HepG2 (cell line): ENCODE measurements around the gene SP7. TPM values are rescaled to one million over a fixed set of nuclear protein-coding genes. Genes with fewer than 3 reads are reported as not detected.

Experiments
- ATF1 ChIP-seq: IDR thresholded peaks from 2 replicates; pipeline ENCODE4 v1.6.1; 2016; ENCODE audit warnings: mild to moderate bottlenecking, control low read depth
- ATF7 ChIP-seq, 2 experiments: fragments of 450-650 bp in 1 of 2; sonication (generic) in 1 of 2; formaldehyde crosslinking in 1 of 2; IDR thresholded peaks; 2 replicates each; pipeline versions ENCODE4 v1.4.0 to v1.6.1; 2016 to 2020; ENCODE audit warnings: antibody characterized with exemption in 1 of 2, mild to moderate bottlenecking in 1 of 2, missing genetic modification reagents in 1 of 2
- ATRX ChIP-seq: sonication (generic); formaldehyde crosslinking; IDR thresholded peaks from 2 replicates; pipeline ENCODE4 v1.4.0; 2020; ENCODE audit warnings: missing genetic modification reagents, borderline replicate concordance
- BRD4 ChIP-seq: sonication (generic); formaldehyde crosslinking; IDR thresholded peaks from 2 replicates; pipeline ENCODE4 v1.4.0; 2020; ENCODE audit warnings: missing genetic modification reagents
- CCDC6 ChIP-seq: sonication (generic); formaldehyde crosslinking; IDR thresholded peaks from 2 replicates; pipeline ENCODE4 v1.8.1; 2022; ENCODE audit warnings: mild to moderate bottlenecking, missing genetic modification reagents, moderate library complexity
- FOXK2 ChIP-seq: fragments of 450-650 bp; IDR thresholded peaks from 2 replicates; pipeline ENCODE4 v1.6.1; 2016
- GFI1 ChIP-seq: sonication (generic); formaldehyde crosslinking; IDR thresholded peaks from 2 replicates; pipeline ENCODE4 v1.5.0; 2020; ENCODE audit warnings: missing genetic modification reagents, mild to moderate bottlenecking, borderline replicate concordance
- GTF2F1 ChIP-seq: fragments of 150-350 bp; IDR thresholded peaks from 2 replicates; pipeline ENCODE4 v1.6.1; 2014; ENCODE audit warnings: low read length
- NBN ChIP-seq: fragments of 450-650 bp; conservative IDR thresholded peaks from 2 replicates; pipeline ENCODE4 v1.6.1; 2017
- NFYB ChIP-seq: sonication (generic); formaldehyde crosslinking; IDR thresholded peaks from 2 replicates; pipeline ENCODE4 v1.4.0; 2020; ENCODE audit warnings: missing genetic modification reagents
- PHF5A ChIP-seq: IDR thresholded peaks from one replicate; pipeline ENCODE4 v1.6.1; 2018; ENCODE audit warnings: low read depth, missing genetic modification reagents; ENCODE audit not compliant: unreplicated experiment
- PRPF4 ChIP-seq: fragments of 200-400 bp; formaldehyde crosslinking; IDR thresholded peaks from 2 replicates; pipeline ENCODE4 v1.6.1; 2016; ENCODE audit warnings: low read length, low read depth; ENCODE audit not compliant: poor library complexity, severe bottlenecking
- RBFOX2 ChIP-seq: fragments of 200-400 bp; formaldehyde crosslinking; IDR thresholded peaks from 2 replicates; pipeline ENCODE4 v1.6.1; 2017; ENCODE audit warnings: low read depth, mild to moderate bottlenecking, low read length
- SALL2 ChIP-seq: sonication (generic); formaldehyde crosslinking; IDR thresholded peaks from 2 replicates; pipeline ENCODE4 v1.8.1; 2023; ENCODE audit warnings: mild to moderate bottlenecking, missing genetic modification reagents, inconsistent platforms
- SAP130 ChIP-seq: IDR thresholded peaks from 2 replicates; pipeline ENCODE4 v1.6.1; 2016; ENCODE audit warnings: low read depth
- SMAD3 ChIP-seq: sonication (generic); formaldehyde crosslinking; IDR thresholded peaks from 2 replicates; pipeline ENCODE4 v1.4.0; 2020; ENCODE audit warnings: missing genetic modification reagents
- SP1 ChIP-seq, 2 experiments: fragments of 450-650 bp in 1 of 2; sonication (generic) in 1 of 2; formaldehyde crosslinking in 1 of 2; IDR thresholded peaks; 2 replicates each; pipeline versions ENCODE4 v1.4.0 to v1.6.1; 2016 to 2020; ENCODE audit warnings: missing genetic modification reagents in 1 of 2
- SRY ChIP-seq: sonication (generic); formaldehyde crosslinking; IDR thresholded peaks from 2 replicates; pipeline ENCODE4 v1.8.0; 2022; ENCODE audit warnings: mild to moderate bottlenecking, missing genetic modification reagents
- ZBTB21 ChIP-seq: sonication (generic); formaldehyde crosslinking; IDR thresholded peaks from 2 replicates; pipeline ENCODE4 v1.4.0; 2020; ENCODE audit warnings: missing genetic modification reagents
- ZNF143 ChIP-seq: sonication (generic); formaldehyde crosslinking; IDR thresholded peaks from 2 replicates; pipeline ENCODE4 v1.4.0; 2020; ENCODE audit warnings: missing genetic modification reagents
- ZNF224 ChIP-seq: sonication (generic); formaldehyde crosslinking; IDR thresholded peaks from 2 replicates; pipeline ENCODE4 v1.5.0; 2020; ENCODE audit warnings: mild to moderate bottlenecking, missing genetic modification reagents
- ZNF44 ChIP-seq: sonication (generic); formaldehyde crosslinking; IDR thresholded peaks from 2 replicates; pipeline ENCODE4 v1.5.1; 2020; ENCODE audit warnings: mild to moderate bottlenecking, missing genetic modification reagents
- ZNF446 ChIP-seq: sonication (generic); formaldehyde crosslinking; IDR thresholded peaks from 2 replicates; pipeline ENCODE4 v1.5.0; 2020; ENCODE audit warnings: mild to moderate bottlenecking, missing genetic modification reagents
- ZNF468 ChIP-seq: sonication (generic); formaldehyde crosslinking; IDR thresholded peaks from 2 replicates; pipeline ENCODE4 v1.8.0; 2022; ENCODE audit warnings: mild to moderate bottlenecking, moderate library complexity, missing genetic modification reagents
- ZNF772 ChIP-seq: sonication (generic); formaldehyde crosslinking; IDR thresholded peaks from 2 replicates; pipeline ENCODE4 v1.5.0; 2020; ENCODE audit warnings: mild to moderate bottlenecking, missing genetic modification reagents
- polyA plus RNA-seq, 8 experiments: library from polyadenylated mRNA; depleted of rRNA in 3 of 8; stranded (reverse) in 7 of 8; unstranded in 1 of 8; fragments of >200 nt; fragmentation: Illumina TruSeq in 4 of 8; extraction: Trizol in 4 of 8; gene quantifications; 2 replicates each; pipeline versions ENCODE4 v1.2.1 to v1.2.3, GENCODE V29; 2011 to 2016; ENCODE audit warnings: low read depth in 4 of 8, missing spikeins in 1 of 8, mixed read lengths in 1 of 8; ENCODE audit not compliant: insufficient read depth in 1 of 8
- total RNA-seq, 5 experiments: library from RNA; depleted of rRNA; stranded (reverse); fragments of >200 nt; fragmentation: Illumina TruSeq; extraction: Trizol; gene quantifications; 2 replicates each; pipeline ENCODE4 v1.2.3, GENCODE V29; 2016; ENCODE audit warnings: low read depth in 1 of 5
- TF ChIP-seq, protein P1 (sequence below): sonication (generic); formaldehyde crosslinking; IDR thresholded peaks from 2 replicates; pipeline ENCODE4 v1.5.1; 2020; ENCODE audit warnings: mild to moderate bottlenecking, missing genetic modification reagents, moderate library complexity
- TF ChIP-seq, protein P2 (sequence below): sonication (generic); formaldehyde crosslinking; IDR thresholded peaks from 2 replicates; pipeline ENCODE4 v1.4.0; 2020; ENCODE audit warnings: missing genetic modification reagents, borderline replicate concordance
- TF ChIP-seq, protein P3 (sequence below): IDR thresholded peaks from 2 replicates; pipeline ENCODE4 v1.6.1; 2016; ENCODE audit warnings: missing genetic modification reagents, missing compliant biosample characterization

SP7 gene
- total and polyA plus RNA-seq, 2 of the 13 experiments (the other 11 are each of a cell fraction or from before 2014, with no cell fraction given), result not detected

DNA sequence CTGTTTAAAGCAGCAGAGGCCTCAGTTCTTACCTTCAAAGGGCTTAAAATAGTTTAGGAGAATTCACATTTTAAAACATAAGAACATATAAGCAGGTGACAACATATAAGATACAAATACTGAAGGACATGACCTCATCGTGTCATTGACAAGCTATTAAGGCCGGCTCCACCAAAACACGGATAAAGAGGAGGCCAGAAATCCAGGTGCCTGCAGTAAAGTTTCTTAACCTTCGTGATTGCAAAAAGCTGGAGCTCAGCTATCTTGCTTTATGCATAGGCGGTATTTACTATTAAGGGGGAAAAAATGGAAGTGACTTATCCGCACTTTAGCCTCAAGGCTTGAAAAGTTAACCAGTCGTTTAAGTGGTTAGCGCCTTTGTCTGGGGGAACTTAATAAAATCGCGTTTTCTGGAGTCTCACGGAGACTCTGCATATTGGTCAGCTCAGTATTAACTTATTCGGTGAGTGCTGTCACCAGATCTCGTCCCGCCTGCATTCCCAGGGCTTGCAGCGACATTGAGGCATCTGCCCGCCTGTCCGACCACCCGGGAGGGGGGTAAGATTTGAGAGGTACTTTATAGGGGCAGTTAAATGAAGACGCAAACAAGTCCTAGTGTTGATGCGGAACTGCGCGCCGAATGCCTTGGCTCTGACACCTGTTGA is 42.7 kb upstream of the SP7 start (continued):
- TF ChIP-seq, protein P1, sequence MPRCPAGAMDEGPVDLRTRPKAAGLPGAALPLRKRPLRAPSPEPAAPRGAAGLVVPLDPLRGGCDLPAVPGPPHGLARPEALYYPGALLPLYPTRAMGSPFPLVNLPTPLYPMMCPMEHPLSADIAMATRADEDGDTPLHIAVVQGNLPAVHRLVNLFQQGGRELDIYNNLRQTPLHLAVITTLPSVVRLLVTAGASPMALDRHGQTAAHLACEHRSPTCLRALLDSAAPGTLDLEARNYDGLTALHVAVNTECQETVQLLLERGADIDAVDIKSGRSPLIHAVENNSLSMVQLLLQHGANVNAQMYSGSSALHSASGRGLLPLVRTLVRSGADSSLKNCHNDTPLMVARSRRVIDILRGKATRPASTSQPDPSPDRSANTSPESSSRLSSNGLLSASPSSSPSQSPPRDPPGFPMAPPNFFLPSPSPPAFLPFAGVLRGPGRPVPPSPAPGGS (CRISPR knock-in tag), result no peak
- no peak for TF ChIP-seq GFI1
- TF ChIP-seq PRPF4, result peak; percentile 68
- no peak for TF ChIP-seq NFYB (CRISPR knock-in tag)
- TF ChIP-seq ZNF143 (CRISPR knock-in tag), result peak; percentile 9; the same call in 1 of the 2 replicates
- TF ChIP-seq ZBTB21 (CRISPR knock-in tag), result no peak
- no peak for TF ChIP-seq ZNF468 (CRISPR knock-in tag)
- TF ChIP-seq ZNF772 (CRISPR knock-in tag), result 0 out of 2 replicates have a peak, but pooled peaks have one; percentile 53
- TF ChIP-seq ATF7 (IDR thresholded peaks at IDR 0.05), result peak; percentile 44; the same call in 1 of the 2 replicates
- no peak for TF ChIP-seq ATF7 (CRISPR knock-in tag; IDR thresholded peaks at IDR 0.05)
- TF ChIP-seq, protein P2, sequence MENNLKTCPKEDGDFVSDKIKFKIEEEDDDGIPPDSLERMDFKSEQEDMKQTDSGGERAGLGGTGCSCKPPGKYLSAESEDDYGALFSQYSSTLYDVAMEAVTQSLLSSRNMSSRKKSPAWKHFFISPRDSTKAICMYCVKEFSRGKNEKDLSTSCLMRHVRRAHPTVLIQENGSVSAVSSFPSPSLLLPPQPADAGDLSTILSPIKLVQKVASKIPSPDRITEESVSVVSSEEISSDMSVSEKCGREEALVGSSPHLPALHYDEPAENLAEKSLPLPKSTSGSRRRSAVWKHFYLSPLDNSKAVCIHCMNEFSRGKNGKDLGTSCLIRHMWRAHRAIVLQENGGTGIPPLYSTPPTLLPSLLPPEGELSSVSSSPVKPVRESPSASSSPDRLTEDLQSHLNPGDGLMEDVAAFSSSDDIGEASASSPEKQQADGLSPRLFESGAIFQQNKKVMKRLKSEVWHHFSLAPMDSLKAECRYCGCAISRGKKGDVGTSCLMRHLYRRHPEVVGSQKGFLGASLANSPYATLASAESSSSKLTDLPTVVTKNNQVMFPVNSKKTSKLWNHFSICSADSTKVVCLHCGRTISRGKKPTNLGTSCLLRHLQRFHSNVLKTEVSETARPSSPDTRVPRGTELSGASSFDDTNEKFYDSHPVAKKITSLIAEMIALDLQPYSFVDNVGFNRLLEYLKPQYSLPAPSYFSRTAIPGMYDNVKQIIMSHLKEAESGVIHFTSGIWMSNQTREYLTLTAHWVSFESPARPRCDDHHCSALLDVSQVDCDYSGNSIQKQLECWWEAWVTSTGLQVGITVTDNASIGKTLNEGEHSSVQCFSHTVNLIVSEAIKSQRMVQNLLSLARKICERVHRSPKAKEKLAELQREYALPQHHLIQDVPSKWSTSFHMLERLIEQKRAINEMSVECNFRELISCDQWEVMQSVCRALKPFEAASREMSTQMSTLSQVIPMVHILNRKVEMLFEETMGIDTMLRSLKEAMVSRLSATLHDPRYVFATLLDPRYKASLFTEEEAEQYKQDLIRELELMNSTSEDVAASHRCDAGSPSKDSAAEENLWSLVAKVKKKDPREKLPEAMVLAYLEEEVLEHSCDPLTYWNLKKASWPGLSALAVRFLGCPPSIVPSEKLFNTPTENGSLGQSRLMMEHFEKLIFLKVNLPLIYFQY (CRISPR knock-in tag), result no peak
- no peak for TF ChIP-seq FOXK2
- no peak for TF ChIP-seq SRY
- 0 out of 2 replicates have a peak, but pooled peaks have one; percentile 45 for TF ChIP-seq BRD4 (CRISPR knock-in tag)
- no peak for TF ChIP-seq SAP130 (CRISPR knock-in tag)
- no peak for TF ChIP-seq ATRX (CRISPR knock-in tag)
- TF ChIP-seq ZNF44, result 0 out of 2 replicates have a peak, but pooled peaks have one; percentile 64
- TF ChIP-seq NBN, result no peak
- TF ChIP-seq SALL2 (CRISPR knock-in tag), result no peak
- TF ChIP-seq SP1 (IDR thresholded peaks at IDR 0.05), result no peak
- no peak for TF ChIP-seq SP1 (CRISPR knock-in tag; IDR thresholded peaks at IDR 0.05)
- no peak for TF ChIP-seq ATF1
- TF ChIP-seq SMAD3 (CRISPR knock-in tag), result no peak
- no peak for TF ChIP-seq ZNF224 (CRISPR knock-in tag)
- peak; percentile 39; the same call in 1 of the 2 replicates for TF ChIP-seq RBFOX2
- TF ChIP-seq, protein P3, sequence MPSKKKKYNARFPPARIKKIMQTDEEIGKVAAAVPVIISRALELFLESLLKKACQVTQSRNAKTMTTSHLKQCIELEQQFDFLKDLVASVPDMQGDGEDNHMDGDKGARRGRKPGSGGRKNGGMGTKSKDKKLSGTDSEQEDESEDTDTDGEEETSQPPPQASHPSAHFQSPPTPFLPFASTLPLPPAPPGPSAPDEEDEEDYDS (CRISPR knock-in tag), result no peak
- TF ChIP-seq CCDC6 (CRISPR knock-in tag), result no peak
- TF ChIP-seq ZNF446 (CRISPR knock-in tag), result no peak
- TF ChIP-seq PHF5A (CRISPR knock-in tag), result no peak
- TF ChIP-seq GTF2F1, result no peak
